ENCODE measurements around the gene MTCL1.

The MTCL1 gene

DNA sequence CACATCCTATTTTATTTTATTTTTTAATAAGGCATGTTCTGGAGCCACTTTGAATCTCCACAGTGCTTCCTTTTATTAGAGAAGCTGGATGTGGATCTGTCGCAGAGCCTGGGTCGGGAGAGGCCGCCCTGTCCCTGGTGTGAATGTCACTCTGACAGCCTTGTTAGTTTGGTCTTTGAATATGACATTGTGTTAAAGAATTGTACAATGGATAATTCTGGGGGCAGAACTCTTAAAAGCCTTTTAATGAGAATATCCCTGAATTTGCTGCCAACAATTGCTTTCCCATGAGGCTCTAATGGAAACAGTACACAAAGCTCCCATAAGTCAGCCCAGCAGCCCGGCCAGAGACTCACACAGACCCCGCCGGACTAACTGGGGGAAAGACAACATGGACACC is 82.4 kb downstream of the MTCL1 start:
- no peak overlapping the region for H3K4me3 ChIP-seq (ENCODE audit: low read length)
- TF ChIP-seq ZNF274 (IDR thresholded peaks at IDR 0.05; ENCODE audit: low read depth, low read length), result no peak

DNA sequence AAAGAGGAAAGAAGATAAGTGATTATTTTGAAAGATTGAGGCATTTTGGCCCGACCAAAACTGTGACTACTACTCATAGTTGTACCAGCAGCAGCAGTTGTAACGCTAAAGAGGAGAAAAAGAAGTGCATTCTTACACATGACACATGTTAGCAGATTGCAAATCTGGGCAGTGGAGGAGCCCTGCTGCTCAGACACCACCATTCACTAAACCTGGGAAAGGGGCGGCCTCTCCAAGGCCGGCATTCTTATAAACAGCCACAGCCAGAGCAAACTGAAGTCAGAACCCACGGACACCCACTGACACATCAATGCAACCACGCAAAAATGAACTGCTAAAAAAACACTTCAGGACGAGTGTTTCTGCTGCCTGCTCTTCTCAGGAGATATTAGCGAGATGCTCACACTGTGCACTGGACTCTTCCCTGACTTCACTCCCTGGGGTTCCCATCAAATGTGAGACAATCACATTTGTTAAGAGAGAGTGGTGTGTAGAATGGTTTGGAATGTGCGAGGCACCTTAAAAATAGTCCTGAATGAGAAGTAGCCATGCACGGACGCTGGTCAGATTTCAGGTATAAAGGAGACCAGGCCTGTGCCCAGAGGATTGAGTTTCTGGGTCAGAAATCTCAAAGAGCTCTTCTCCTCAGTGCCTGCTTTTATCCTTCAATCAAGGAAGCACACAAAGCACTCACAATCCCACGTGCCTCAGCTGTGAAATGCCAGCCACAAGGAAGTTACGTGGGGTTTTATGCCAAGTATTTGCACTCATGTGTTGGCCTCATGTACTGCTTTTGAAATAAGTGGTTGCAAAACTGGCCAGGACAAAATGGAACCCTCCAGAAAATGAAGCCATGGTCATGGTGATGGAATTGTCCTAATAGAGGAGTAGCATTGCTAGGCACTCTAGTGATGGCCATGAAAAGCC is 83.4 kb downstream of the MTCL1 start:
- H3K4me3 ChIP-seq (ENCODE audit: low read length), result no peak overlapping the region
- no peak for TF ChIP-seq ZNF274 (IDR thresholded peaks at IDR 0.05; ENCODE audit: low read depth, low read length)

DNA sequence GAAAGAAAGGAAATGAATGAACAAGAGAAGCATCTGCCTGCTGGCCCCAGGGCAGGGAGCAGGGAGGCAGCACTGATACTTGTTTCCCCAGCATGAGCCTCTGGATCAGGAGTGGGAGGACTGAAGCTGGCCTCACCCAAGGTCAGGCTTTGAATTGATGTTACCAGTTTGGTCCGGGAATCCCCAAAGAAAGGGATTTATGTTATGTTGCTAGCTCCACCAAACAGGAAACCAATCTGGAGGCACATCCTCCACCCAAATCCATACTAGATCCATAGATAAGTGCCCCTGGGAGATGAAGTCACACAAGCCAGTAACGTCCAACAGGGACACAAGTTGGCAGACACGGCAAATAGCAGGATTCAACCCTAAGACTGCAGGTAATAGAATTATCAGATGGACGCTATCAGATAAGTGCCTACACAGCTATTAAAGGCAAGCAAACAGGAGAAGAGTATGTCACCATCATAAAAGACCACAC is 85.9 kb downstream of the MTCL1 start:
- no peak for TF ChIP-seq ZNF274 (IDR thresholded peaks at IDR 0.05; ENCODE audit: low read depth, low read length)

DNA sequence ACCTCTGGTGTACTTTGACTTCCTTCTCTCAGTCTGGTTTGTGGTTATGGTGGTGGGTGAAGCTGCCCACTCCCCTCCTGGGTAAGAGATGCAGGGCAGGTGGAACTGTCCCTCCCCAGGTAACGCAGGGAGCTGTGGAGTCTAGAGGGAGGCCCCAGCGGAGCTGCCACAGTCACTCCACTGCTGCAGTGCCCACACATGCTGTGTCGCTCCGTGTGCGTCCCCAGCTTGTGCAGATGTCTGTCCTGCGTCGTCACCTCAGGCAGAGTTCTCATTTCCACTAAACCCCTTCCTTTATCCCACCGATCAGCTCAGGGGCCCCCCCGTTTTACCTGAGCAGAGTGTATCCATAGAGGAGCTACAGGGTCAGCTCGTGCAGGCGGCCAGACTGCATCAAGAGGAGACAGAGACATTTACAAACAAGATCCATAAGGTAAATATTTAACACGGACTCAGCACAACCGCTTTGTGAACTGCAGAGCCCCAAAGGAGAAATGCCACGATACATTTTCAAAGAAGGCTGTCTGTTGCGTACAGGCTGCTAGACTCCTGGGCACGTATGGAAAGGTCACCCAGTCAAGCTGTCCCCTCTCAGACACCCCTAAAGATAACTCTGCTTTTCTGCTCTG is 87.4 kb downstream of the MTCL1 start:
- H3K4me3 ChIP-seq (ENCODE audit: low read length), result no peak overlapping the region
- TF ChIP-seq ZNF274 (IDR thresholded peaks at IDR 0.05; ENCODE audit: low read depth, low read length), result no peak

More for the DNA sequence above, 85.9 kb downstream of the MTCL1 start:
- H3K4me3 ChIP-seq (ENCODE audit: low read length), result no peak overlapping the region

GRCh38 chr18:8793445-8794155 is 88.2 kb downstream of the MTCL1 start:
- no peak for TF ChIP-seq ZNF274 (IDR thresholded peaks at IDR 0.05; ENCODE audit: low read depth, low read length)

GRCh38 chr18:8794156-8794933 is 89.0 kb downstream of the MTCL1 start:
- TF ChIP-seq ZNF274 (IDR thresholded peaks at IDR 0.05; ENCODE audit: low read depth, low read length), result no peak

More at GRCh38 chr18:8793445-8794155, 88.2 kb downstream of the MTCL1 start:
- H3K4me3 ChIP-seq (ENCODE audit: low read length), result no peak overlapping the region

DNA sequence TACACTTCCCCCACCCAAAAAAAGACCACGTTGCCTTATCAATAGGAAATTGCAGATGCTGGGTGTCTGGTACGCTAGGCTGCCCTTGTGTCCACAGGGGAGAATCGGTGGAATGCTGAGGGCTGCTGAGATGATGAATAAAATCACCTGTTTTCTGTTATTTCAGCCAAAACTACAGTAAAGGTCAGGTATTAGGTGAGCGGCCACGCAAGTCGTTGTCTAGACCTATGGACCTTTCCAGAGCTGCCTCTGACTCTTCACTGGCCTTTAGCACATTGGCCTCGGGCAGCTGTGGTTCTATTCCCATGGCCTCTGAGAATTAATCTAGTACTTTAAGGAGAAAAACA is 89.6 kb downstream of the MTCL1 start:
- TF ChIP-seq ZNF274 (IDR thresholded peaks at IDR 0.05; ENCODE audit: low read depth, low read length), result no peak

More at GRCh38 chr18:8794156-8794933, 89.0 kb downstream of the MTCL1 start:
- no peak overlapping the region for H3K4me3 ChIP-seq (ENCODE audit: low read length)

GRCh38 chr18:8795586-8796325 is 90.4 kb downstream of the MTCL1 start:
- no peak overlapping the region for H3K4me3 ChIP-seq (ENCODE audit: low read length)
- no peak for TF ChIP-seq ZNF274 (IDR thresholded peaks at IDR 0.05; ENCODE audit: low read depth, low read length)

More for the DNA sequence above, 89.6 kb downstream of the MTCL1 start:
- H3K4me3 ChIP-seq (ENCODE audit: low read length), result no peak overlapping the region

- TF ChIP-seq ZNF274 (IDR thresholded peaks at IDR 0.05; ENCODE audit: low read depth, low read length), result no peak
Observed at GRCh38 chr18:8797206-8797605, 91.8 kb downstream of the MTCL1 start.

GRCh38 chr18:8799001-8799400 is 93.6 kb downstream of the MTCL1 start:
- H3K4me3 ChIP-seq (ENCODE audit: low read length), result no peak overlapping the region
- no peak for TF ChIP-seq ZNF274 (IDR thresholded peaks at IDR 0.05; ENCODE audit: low read depth, low read length)

More at GRCh38 chr18:8797206-8797605, 91.8 kb downstream of the MTCL1 start:
- no peak overlapping the region for H3K4me3 ChIP-seq (ENCODE audit: low read length)

GRCh38 chr18:8799596-8800441 is 94.5 kb downstream of the MTCL1 start:
- no peak for TF ChIP-seq ZNF274 (IDR thresholded peaks at IDR 0.05; ENCODE audit: low read depth, low read length)
- no peak overlapping the region for H3K4me3 ChIP-seq (ENCODE audit: low read length)

- no peak overlapping the region for H3K4me3 ChIP-seq (ENCODE audit: low read length)
- TF ChIP-seq ZNF274 (IDR thresholded peaks at IDR 0.05; ENCODE audit: low read depth, low read length), result no peak
Observed at GRCh38 chr18:8800445-8800844, 95.1 kb downstream of the MTCL1 start.
